ENCODE results near the gene IQCN. TPM values are rescaled to one million over a fixed set of nuclear protein-coding genes. Genes with fewer than 3 reads are reported as not detected.

Gene IQCN
- total and polyA plus RNA-seq, 2 donors (not counting 1 experiment from before 2014, with no cell fraction given), result 52.0 to 63.6 TPM

- no peaks in the 10 kb centered on the region for H3K9me3 Mint-ChIP-seq (ENCODE audit: insufficient read depth)
- DNase-seq, result no peak
- Histone ChIP-seq H3K4me2 (replicated peaks; ENCODE audit: low read depth, low read length, poor library complexity, severe bottlenecking) (no peak overlapping the region), H3K9me3 (ENCODE audit: control extremely low read depth in 1 of 3, control insufficient read depth in 2 of 3, insufficient read depth in 1 of 3, low read length in 2 of 3) (no peaks in the 10 kb centered on the region), H3K36me3 (replicated peaks in 1 of 2; ENCODE audit: control extremely low read depth in 1 of 2, control insufficient read depth in 1 of 2, extremely low read depth in 1 of 2, insufficient read depth in 2 of 2, low read length in 1 of 2) (no peaks in the 10 kb centered on the region), H3K79me2 (ENCODE audit: control insufficient read depth, insufficient read depth, low read length) (no peaks in the 10 kb centered on the region), H3K27me3 (replicated peaks in 1 of 4; ENCODE audit: control extremely low read depth in 1 of 4, control insufficient read depth in 3 of 4, insufficient read depth in 4 of 4, low read length in 3 of 4) (no peaks in the 10 kb centered on the region), H3K27ac (ENCODE audit: low read length in 2 of 2) (no peak overlapping the region), H3K9ac (ENCODE audit: low read length) (no peak overlapping the region), H3K4me1 (ENCODE audit: control insufficient read depth in 2 of 2, insufficient read depth in 2 of 2, low read length in 2 of 2) (peaks cover 43 to 65% of the 10 kb centered on the region in 2 donors), H3K4me3 (ENCODE audit: control extremely low read depth in 1 of 5, extremely low read depth in 1 of 5, insufficient read depth in 1 of 5, low read depth in 2 of 5, low read length in 4 of 5) (no peak overlapping the region), H4K20me1 (ENCODE audit: control insufficient read depth, insufficient read depth, low read length, poor library complexity, severe bottlenecking) (no peaks in the 10 kb centered on the region), H2AFZ (ENCODE audit: insufficient read depth, low read depth, low read length, poor library complexity, severe bottlenecking) (no peak overlapping the region)
- peaks cover 57% of the 10 kb centered on the region for H3K4me1 Mint-ChIP-seq
- no peak overlapping the region for H3K4me3 Mint-ChIP-seq
- intact Hi-C loops (cut with micrococcal nuclease), result no loop called here
- peak overlapping the region; percentile 79 for H3K27ac Mint-ChIP-seq
- no peaks in the 10 kb centered on the region for H3K27me3 Mint-ChIP-seq
- TF ChIP-seq CTCF (IDR thresholded peaks at IDR 0.05), result no peak
- TF ChIP-seq EZH2 (IDR thresholded peaks at IDR 0.05; ENCODE audit: borderline replicate concordance, insufficient read depth, low read depth, low read length, poor library complexity, severe bottlenecking), result no peak
- WGBS (ENCODE audit: insufficient coverage), result 97% methylated on average over 21 of the region's 21 CpGs
- ChIA-PET POLR2A (interaction anchor here (1.2 to 1.7 kb wide), 3 partner anchors 15 to 19 kb away, joined by 3 to 4 read pairs (median 4); no protein-coding TSS in a partner anchor), CTCF (interaction anchor here (1.2 kb wide), 1 partner anchor 22 kb away, joined by 5 read pairs; no protein-coding TSS in a partner anchor)
- no peak for ATAC-seq (ENCODE audit: low read depth)
These were observed 12.9 kb upstream of the IQCN start for GRCh38 chr19:18286973-18287635.

- peak overlapping the region; percentile 9 for H2AFZ ChIP-seq (ENCODE audit: insufficient read depth, low read depth, low read length, poor library complexity, severe bottlenecking)
- peaks cover 28 to 44% of the 10 kb centered on the region in 2 donors for H3K4me1 ChIP-seq (ENCODE audit: control insufficient read depth in 2 of 2, insufficient read depth in 2 of 2, low read length in 2 of 2)
- 40% methylated on average over 9 of the region's 12 CpGs for WGBS (ENCODE audit: insufficient coverage)
- CTCF ChIA-PET, result interaction anchor here (0.7 kb wide), 1 partner anchor 22 kb away, joined by 3 read pairs; no protein-coding TSS in a partner anchor
- DNase-seq (peak; percentile 31), ATAC-seq (ENCODE audit: low read depth) (no peak)
- intact Hi-C loops (cut with micrococcal nuclease), result no loop called here
- Mint-ChIP-seq H3K9me3 (ENCODE audit: insufficient read depth) (no peaks in the 10 kb centered on the region), H3K27me3 (no peaks in the 10 kb centered on the region), H3K4me1 (peaks cover 42% of the 10 kb centered on the region), H3K27ac (peak overlapping the region; percentile 92), H3K4me3 (peak overlapping the region; percentile 59)
- H3K9me3 ChIP-seq (ENCODE audit: control extremely low read depth in 1 of 3, control insufficient read depth in 2 of 3, insufficient read depth in 1 of 3, low read length in 2 of 3), result no peaks in the 10 kb centered on the region
- H3K36me3 ChIP-seq (replicated peaks in 1 of 2; ENCODE audit: control extremely low read depth in 1 of 2, control insufficient read depth in 1 of 2, extremely low read depth in 1 of 2, insufficient read depth in 2 of 2, low read length in 1 of 2), result no peaks in the 10 kb centered on the region
- no peak overlapping the region for H3K9ac ChIP-seq (ENCODE audit: low read length)
- no peak for TF ChIP-seq EZH2 (IDR thresholded peaks at IDR 0.05; ENCODE audit: borderline replicate concordance, insufficient read depth, low read depth, low read length, poor library complexity, severe bottlenecking)
- TF ChIP-seq CTCF (IDR thresholded peaks at IDR 0.05), result no peak
- no peaks in the 10 kb centered on the region for H3K27me3 ChIP-seq (replicated peaks in 1 of 4; ENCODE audit: control extremely low read depth in 1 of 4, control insufficient read depth in 3 of 4, insufficient read depth in 4 of 4, low read length in 3 of 4)
- H4K20me1 ChIP-seq (ENCODE audit: control insufficient read depth, insufficient read depth, low read length, poor library complexity, severe bottlenecking), result peaks cover 12% of the 10 kb centered on the region
- H3K4me2 ChIP-seq (replicated peaks; ENCODE audit: low read depth, low read length, poor library complexity, severe bottlenecking), result peak overlapping the region; percentile 23
- H3K27ac ChIP-seq (ENCODE audit: low read length in 2 of 2), result peak overlapping the region; percentile 69
- no peak overlapping the region for H3K4me3 ChIP-seq (ENCODE audit: control extremely low read depth in 1 of 5, extremely low read depth in 1 of 5, insufficient read depth in 1 of 5, low read depth in 2 of 5, low read length in 4 of 5)
- H3K79me2 ChIP-seq (ENCODE audit: control insufficient read depth, insufficient read depth, low read length), result peaks cover 13% of the 10 kb centered on the region
- POLR2A ChIA-PET, result interaction anchor here (0.7 kb wide), 2 partner anchors 8 to 20 kb away, joined by 3 to 4 read pairs; no protein-coding TSS in a partner anchor
These were observed 10.6 kb upstream of the IQCN start for GRCh38 chr19:18284712-18285360.
